Liver (tissue), 9 donors: ENCODE data around the gene KLHDC8A. TPM values are rescaled to one million over a fixed set of nuclear protein-coding genes. Genes with fewer than 3 reads are reported as not detected.

Source experiments
- DNase-seq: peaks from one replicate; pipeline ENCODE4 v3.0.0-alpha.2; 2017; ENCODE audit warnings: low spot score
- H3K27ac ChIP-seq, 2 donors: one replicate each; pipeline ENCODE4 v1.7.0; 2013; ENCODE audit warnings: inconsistent platforms in 2 of 2, low read length in 2 of 2, control low read depth in 1 of 2, low read depth in 1 of 2, mild to moderate bottlenecking in 1 of 2
- H3K27me3 ChIP-seq, 4 donors: one replicate each; pipeline versions ENCODE4 v1.6.1 to v1.7.0; 2013; ENCODE audit warnings: low read length in 3 of 4, inconsistent platforms in 1 of 4, mild to moderate bottlenecking in 1 of 4, moderate library complexity in 1 of 4; ENCODE audit not compliant: control insufficient read depth in 4 of 4, insufficient read depth in 4 of 4
- H3K36me3 ChIP-seq, 4 donors: one replicate each; pipeline versions ENCODE4 v1.6.1 to v1.7.0; 2013; ENCODE audit warnings: low read length in 3 of 4, mild to moderate bottlenecking in 3 of 4, low read depth in 1 of 4, moderate library complexity in 1 of 4; ENCODE audit not compliant: control insufficient read depth in 4 of 4, insufficient read depth in 3 of 4
- H3K4me1 ChIP-seq, 4 donors: one replicate each; pipeline versions ENCODE4 v1.6.1 to v1.7.0; 2013; ENCODE audit warnings: low read length in 3 of 4, mild to moderate bottlenecking in 3 of 4, moderate library complexity in 1 of 4; ENCODE audit not compliant: control insufficient read depth in 4 of 4, insufficient read depth in 4 of 4
- H3K4me3 ChIP-seq, 3 donors: one replicate each; pipeline versions ENCODE4 v1.6.1 to v1.7.0; 2013; ENCODE audit warnings: low read length in 3 of 3, control low read depth in 1 of 3, low read depth in 1 of 3, mild to moderate bottlenecking in 1 of 3
- H3K9ac ChIP-seq, 2 donors: one replicate each; pipeline ENCODE4 v1.7.0; 2013; ENCODE audit warnings: low read length in 2 of 2, mild to moderate bottlenecking in 2 of 2, moderate library complexity in 2 of 2, control low read depth in 1 of 2, low read depth in 1 of 2
- H3K9me3 ChIP-seq, 4 donors: one replicate each; pipeline versions ENCODE4 v1.6.1 to v1.7.0; 2013; ENCODE audit warnings: low read length in 3 of 4; ENCODE audit not compliant: control insufficient read depth in 4 of 4
- ATF3 ChIP-seq: IDR thresholded peaks from 2 replicates; pipeline ENCODE4 v1.6.1; 2016; ENCODE audit warnings: antibody characterized with exemption
- CTCF ChIP-seq: fragments of 150-350 bp; IDR thresholded peaks from 2 replicates; pipeline ENCODE4 v1.5.1; 2017; ENCODE audit warnings: improper control_type of control experiment, low read depth, low read length; ENCODE audit not compliant: missing input control
- EGR1 ChIP-seq, 2 donors: IDR thresholded peaks; 2 replicates each; pipeline ENCODE4 v1.6.1; 2016 to 2018; ENCODE audit warnings: antibody characterized with exemption in 2 of 2, low read depth in 2 of 2
- FOXA1 ChIP-seq: IDR thresholded peaks from 2 replicates; pipeline ENCODE4 v1.6.1; 2016; ENCODE audit warnings: antibody characterized with exemption
- FOXA2 ChIP-seq: IDR thresholded peaks from 2 replicates; pipeline ENCODE4 v1.6.1; 2016; ENCODE audit warnings: antibody characterized with exemption
- GABPA ChIP-seq, 2 donors: IDR thresholded peaks in 1 of 2; conservative IDR thresholded peaks in 1 of 2; 2 replicates each; pipeline ENCODE4 v1.6.1; 2016; ENCODE audit warnings: antibody characterized with exemption in 2 of 2, mild to moderate bottlenecking in 1 of 2, moderate library complexity in 1 of 2
- HNF4A ChIP-seq, 2 donors: conservative IDR thresholded peaks; 2 replicates each; pipeline ENCODE4 v1.6.1; 2016; ENCODE audit warnings: antibody characterized with exemption in 2 of 2, mild to moderate bottlenecking in 2 of 2
- MAX ChIP-seq: IDR thresholded peaks from 2 replicates; pipeline ENCODE4 v1.6.1; 2016; ENCODE audit warnings: antibody characterized with exemption
- NR2F2 ChIP-seq: IDR thresholded peaks from 2 replicates; pipeline ENCODE4 v1.6.1; 2016; ENCODE audit warnings: antibody characterized with exemption
- RAD21 ChIP-seq, 2 donors: IDR thresholded peaks; 2 replicates each; pipeline ENCODE4 v1.6.1; 2016; ENCODE audit warnings: antibody characterized with exemption in 2 of 2, mild to moderate bottlenecking in 2 of 2
- REST ChIP-seq: IDR thresholded peaks from 2 replicates; pipeline ENCODE4 v1.6.1; 2016; ENCODE audit warnings: antibody characterized with exemption, mild to moderate bottlenecking
- SP1 ChIP-seq: IDR thresholded peaks from 2 replicates; pipeline ENCODE4 v1.6.1; 2018; ENCODE audit warnings: antibody characterized with exemption, mild to moderate bottlenecking
- TAF1 ChIP-seq: conservative IDR thresholded peaks from 2 replicates; pipeline ENCODE4 v1.6.1; 2016; ENCODE audit warnings: antibody characterized with exemption, mild to moderate bottlenecking
- YY1 ChIP-seq: IDR thresholded peaks from 2 replicates; pipeline ENCODE4 v1.6.1; 2016; ENCODE audit warnings: antibody characterized with exemption, mild to moderate bottlenecking
- ZBTB33 ChIP-seq: IDR thresholded peaks from 2 replicates; pipeline ENCODE4 v1.6.1; 2016; ENCODE audit warnings: antibody characterized with exemption
- WGBS: extraction: QIAGEN DNeasy Blood & Tissue Kit; methylation state at CpG from one replicate; pipeline ENCODE4 v1.1.7; 2013; 5-methylcytosine and 5-hydroxymethylcytosine counted together
- polyA plus RNA-seq, 2 donors: library from polyadenylated mRNA; stranded (reverse) in 1 of 2; unstranded in 1 of 2; fragments of 200-250 nt in 1 of 2; fragments of >200 nt in 1 of 2; fragmentation: Nextera tagmentation in 1 of 2; extraction: Ambion mirVana in 1 of 2; gene quantifications; one replicate each; pipeline versions ENCODE4 v1.2.1 to v1.2.3, GENCODE V29; 2013 to 2015
- total RNA-seq, 2 donors: library from RNA; depleted of rRNA; stranded (reverse); fragments of >200 nt; gene quantifications; one replicate each; pipeline ENCODE4 v1.2.3, GENCODE V29; 2014
- donor health status: healthy.
- donor health status: healthy.
- donor health status: healthy.
- donor health status: healthy.
- donor health status: healthy.

KLHDC8A gene
- total and polyA plus RNA-seq, 4 donors, result 0.02 to 0.05 TPM; not detected in 2

GRCh38 chr1:205321162-205321958 is 35.4 kb downstream of the KLHDC8A start, which contains the start of gene NUAK2:
TSS of gene NUAK2 (minus strand) at chr1:205321745. CDS start at chr1:205321628, 117 bp downstream.
- TF ChIP-seq MAX, result no peak
- TF ChIP-seq REST, result peak; percentile 85
- TF ChIP-seq YY1, result peak; percentile 82
- no peak for TF ChIP-seq RAD21 (IDR thresholded peaks at IDR 0.05)
- peak; percentile 81 for TF ChIP-seq SP1
- no peak for TF ChIP-seq GABPA (IDR thresholded peaks at IDR 0.05 in 1 of 2, conservative IDR thresholded peaks at IDR 0.05 in 1 of 2)
- peak; percentile 50 for TF ChIP-seq TAF1
- no peak for TF ChIP-seq EGR1 (IDR thresholded peaks at IDR 0.05; ENCODE audit: low read depth in 2 of 2)
- H3K9me3 ChIP-seq, result no peaks in the 10 kb centered on the region
- H3K9ac ChIP-seq, result peak within 1 kb of the TSS; percentile 60
- H3K36me3 ChIP-seq, result no peaks in the 10 kb centered on the region
- peak within 1 kb of the TSS; percentile 89 to 92 for H3K27ac ChIP-seq
- H3K27me3 ChIP-seq, result no peaks in the 10 kb centered on the region
- peaks cover 17 to 54% (median 42%) of the 10 kb centered on the region in 4 donors for H3K4me1 ChIP-seq
- under 1% methylated on average over 75 of the region's 75 CpGs for WGBS
- peak; percentile 85 for DNase-seq
- peak within 1 kb of the TSS; percentile 67 to 84 (median 78) for H3K4me3 ChIP-seq

- H3K27me3 ChIP-seq, result no peaks in the 10 kb centered on the region
- H3K4me1 ChIP-seq, result peaks cover 20 to 57% (median 47%) of the 10 kb centered on the region in 4 donors
- H3K4me3 ChIP-seq, result peak overlapping the region; percentile 22 to 29 (median 25)
- H3K9ac ChIP-seq, result peak overlapping the region in 1 of 2 donors; percentile 17
- H3K27ac ChIP-seq, result peak overlapping the region; percentile 58 to 86
- H3K9me3 ChIP-seq, result no peaks in the 10 kb centered on the region
- WGBS, result 9% methylated on average over 6 of the region's 6 CpGs
- H3K36me3 ChIP-seq, result no peaks in the 10 kb centered on the region
- DNase-seq, result no peak
- TF ChIP-seq FOXA2 (no peak), TAF1 (peak; percentile 25), EGR1 (IDR thresholded peaks at IDR 0.05; ENCODE audit: low read depth in 2 of 2) (peak; percentile 48 to 88), MAX (peak; percentile 88), ATF3 (peak; percentile 10), NR2F2 (no peak), FOXA1 (peak; percentile 6), HNF4A (conservative IDR thresholded peaks at IDR 0.05) (peak; percentile 69 to 72), GABPA (IDR thresholded peaks at IDR 0.05 in 1 of 2, conservative IDR thresholded peaks at IDR 0.05 in 1 of 2) (peak in 1 of 2 donors; percentile 17), CTCF (no peak), RAD21 (IDR thresholded peaks at IDR 0.05) (peak in 1 of 2 donors; percentile 45), ZBTB33 (peak; percentile 23), REST (no peak)
These were observed 37.4 kb downstream of the KLHDC8A start for GRCh38 chr1:205319081-205320018.
